ENCODE results near the gene ZMIZ1. TPM values are rescaled to one million over a fixed set of nuclear protein-coding genes. Genes with fewer than 3 reads are reported as not detected.

ZMIZ1 gene
- total and polyA plus RNA-seq, 4 donors = 3.9 to 19.1 (median 9.8) TPM

DNA sequence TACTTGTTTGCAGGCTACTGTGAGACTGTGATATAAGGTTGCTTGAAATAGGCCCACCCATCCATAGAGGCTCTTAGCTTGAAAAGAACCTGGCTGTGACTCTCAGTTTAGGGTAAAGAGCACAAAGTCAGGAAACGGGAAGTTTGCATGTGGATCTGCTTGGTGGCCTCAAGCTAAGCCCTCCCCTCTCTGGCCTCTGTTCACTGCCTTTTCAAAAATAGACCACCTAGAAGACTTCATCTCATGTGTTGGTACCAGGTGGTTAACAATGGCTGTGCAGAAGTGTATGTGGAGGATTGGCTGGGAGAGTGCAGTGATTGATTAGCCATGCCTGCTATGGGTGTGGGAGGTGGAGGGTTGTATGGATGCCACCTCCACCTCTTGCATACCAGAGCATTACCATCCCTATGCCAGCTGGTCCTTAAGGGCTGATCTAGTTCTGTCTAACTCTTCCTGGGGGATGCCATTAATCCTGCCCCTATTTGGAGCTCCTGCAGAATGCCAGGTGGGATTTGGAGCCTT, 122.0 kb downstream of the ZMIZ1 start (continued):
- TF ChIP-seq, protein P1, sequence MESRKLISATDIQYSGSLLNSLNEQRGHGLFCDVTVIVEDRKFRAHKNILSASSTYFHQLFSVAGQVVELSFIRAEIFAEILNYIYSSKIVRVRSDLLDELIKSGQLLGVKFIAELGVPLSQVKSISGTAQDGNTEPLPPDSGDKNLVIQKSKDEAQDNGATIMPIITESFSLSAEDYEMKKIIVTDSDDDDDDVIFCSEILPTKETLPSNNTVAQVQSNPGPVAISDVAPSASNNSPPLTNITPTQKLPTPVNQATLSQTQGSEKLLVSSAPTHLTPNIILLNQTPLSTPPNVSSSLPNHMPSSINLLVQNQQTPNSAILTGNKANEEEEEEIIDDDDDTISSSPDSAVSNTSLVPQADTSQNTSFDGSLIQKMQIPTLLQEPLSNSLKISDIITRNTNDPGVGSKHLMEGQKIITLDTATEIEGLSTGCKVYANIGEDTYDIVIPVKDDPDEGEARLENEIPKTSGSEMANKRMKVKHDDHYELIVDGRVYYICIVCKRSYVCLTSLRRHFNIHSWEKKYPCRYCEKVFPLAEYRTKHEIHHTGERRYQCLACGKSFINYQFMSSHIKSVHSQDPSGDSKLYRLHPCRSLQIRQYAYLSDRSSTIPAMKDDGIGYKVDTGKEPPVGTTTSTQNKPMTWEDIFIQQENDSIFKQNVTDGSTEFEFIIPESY (IDR thresholded peaks at IDR 0.05) = no peak
- TF ChIP-seq RAD21 (IDR thresholded peaks at IDR 0.05) (no peak), FOXA2 (IDR thresholded peaks at IDR 0.05) (no peak), TAF1 (conservative IDR thresholded peaks at IDR 0.05) (no peak), HNF4A (conservative IDR thresholded peaks at IDR 0.05) (no peak)

DNA sequence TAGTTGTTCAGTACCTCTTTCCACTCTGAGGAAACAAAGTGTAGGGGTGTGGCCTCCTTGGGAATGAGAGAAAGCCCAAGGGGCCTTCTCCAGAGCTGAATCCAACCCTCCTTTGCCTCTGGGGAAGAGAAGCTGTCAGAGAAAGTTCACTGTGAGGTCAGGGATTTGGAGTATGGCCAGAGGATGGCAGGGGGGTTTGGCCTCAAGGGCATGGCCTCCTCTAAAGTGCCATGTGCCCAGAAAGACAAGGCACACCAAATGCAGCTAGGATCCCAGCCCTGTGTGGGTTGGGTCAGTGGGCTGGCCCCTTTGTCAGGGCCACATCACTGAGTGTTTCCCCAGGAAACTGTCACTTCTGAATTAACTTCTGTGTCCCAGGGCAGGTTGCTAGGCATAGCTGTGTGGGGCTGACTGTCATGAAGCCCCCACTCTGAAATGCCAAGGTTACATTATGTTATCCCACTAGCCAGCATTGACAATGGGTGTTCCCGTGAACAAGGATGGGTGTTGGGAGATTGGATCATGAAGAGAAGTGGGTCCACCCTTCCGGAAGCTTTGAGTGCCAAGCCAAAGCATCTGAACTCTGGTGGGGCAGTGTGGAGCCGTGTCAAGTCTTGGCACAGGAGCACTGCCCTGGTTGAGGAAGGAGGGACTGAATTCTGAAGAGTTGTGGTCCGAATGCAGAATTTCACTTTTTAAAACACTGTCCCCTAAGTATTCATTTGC, 123.3 kb downstream of the ZMIZ1 start:
- H3K27ac ChIP-seq (ENCODE audit: low read depth in 1 of 2, low read length in 2 of 2) = no peak overlapping the region
- H3K36me3 ChIP-seq (ENCODE audit: control insufficient read depth in 4 of 4, insufficient read depth in 3 of 4, low read depth in 1 of 4, low read length in 3 of 4) = no peaks in the 10 kb centered on the region
- no peak for DNase-seq (ENCODE audit: low spot score)
- no peak for TF ChIP-seq TAF1 (conservative IDR thresholded peaks at IDR 0.05)
- TF ChIP-seq RXRA (IDR thresholded peaks at IDR 0.05) = no peak
- TF ChIP-seq, protein P2, sequence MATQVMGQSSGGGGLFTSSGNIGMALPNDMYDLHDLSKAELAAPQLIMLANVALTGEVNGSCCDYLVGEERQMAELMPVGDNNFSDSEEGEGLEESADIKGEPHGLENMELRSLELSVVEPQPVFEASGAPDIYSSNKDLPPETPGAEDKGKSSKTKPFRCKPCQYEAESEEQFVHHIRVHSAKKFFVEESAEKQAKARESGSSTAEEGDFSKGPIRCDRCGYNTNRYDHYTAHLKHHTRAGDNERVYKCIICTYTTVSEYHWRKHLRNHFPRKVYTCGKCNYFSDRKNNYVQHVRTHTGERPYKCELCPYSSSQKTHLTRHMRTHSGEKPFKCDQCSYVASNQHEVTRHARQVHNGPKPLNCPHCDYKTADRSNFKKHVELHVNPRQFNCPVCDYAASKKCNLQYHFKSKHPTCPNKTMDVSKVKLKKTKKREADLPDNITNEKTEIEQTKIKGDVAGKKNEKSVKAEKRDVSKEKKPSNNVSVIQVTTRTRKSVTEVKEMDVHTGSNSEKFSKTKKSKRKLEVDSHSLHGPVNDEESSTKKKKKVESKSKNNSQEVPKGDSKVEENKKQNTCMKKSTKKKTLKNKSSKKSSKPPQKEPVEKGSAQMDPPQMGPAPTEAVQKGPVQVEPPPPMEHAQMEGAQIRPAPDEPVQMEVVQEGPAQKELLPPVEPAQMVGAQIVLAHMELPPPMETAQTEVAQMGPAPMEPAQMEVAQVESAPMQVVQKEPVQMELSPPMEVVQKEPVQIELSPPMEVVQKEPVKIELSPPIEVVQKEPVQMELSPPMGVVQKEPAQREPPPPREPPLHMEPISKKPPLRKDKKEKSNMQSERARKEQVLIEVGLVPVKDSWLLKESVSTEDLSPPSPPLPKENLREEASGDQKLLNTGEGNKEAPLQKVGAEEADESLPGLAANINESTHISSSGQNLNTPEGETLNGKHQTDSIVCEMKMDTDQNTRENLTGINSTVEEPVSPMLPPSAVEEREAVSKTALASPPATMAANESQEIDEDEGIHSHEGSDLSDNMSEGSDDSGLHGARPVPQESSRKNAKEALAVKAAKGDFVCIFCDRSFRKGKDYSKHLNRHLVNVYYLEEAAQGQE (IDR thresholded peaks at IDR 0.05) = no peak
- TF ChIP-seq, protein P3, sequence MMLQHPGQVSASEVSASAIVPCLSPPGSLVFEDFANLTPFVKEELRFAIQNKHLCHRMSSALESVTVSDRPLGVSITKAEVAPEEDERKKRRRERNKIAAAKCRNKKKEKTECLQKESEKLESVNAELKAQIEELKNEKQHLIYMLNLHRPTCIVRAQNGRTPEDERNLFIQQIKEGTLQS (IDR thresholded peaks at IDR 0.05) = no peak
- no peak for TF ChIP-seq CTCF (IDR thresholded peaks at IDR 0.05; ENCODE audit: low read depth, low read length, missing input control)
- TF ChIP-seq SP1 (IDR thresholded peaks at IDR 0.05) = no peak
- no peak for TF ChIP-seq RAD21 (IDR thresholded peaks at IDR 0.05)
- TF ChIP-seq GABPA (IDR thresholded peaks at IDR 0.05 in 1 of 2, conservative IDR thresholded peaks at IDR 0.05 in 1 of 2) = no peak
- no peak for TF ChIP-seq EGR1 (IDR thresholded peaks at IDR 0.05; ENCODE audit: low read depth in 2 of 2)
- no peak for TF ChIP-seq FOXA2 (IDR thresholded peaks at IDR 0.05)
- H3K9me3 ChIP-seq (ENCODE audit: control insufficient read depth in 4 of 4, low read length in 3 of 4) = no peaks in the 10 kb centered on the region
- WGBS = 82% methylated on average over 4 of the region's 4 CpGs
- H3K4me1 ChIP-seq (ENCODE audit: control insufficient read depth in 4 of 4, insufficient read depth in 4 of 4, low read length in 3 of 4) = peaks cover 10 to 21% (median 17%) of the 10 kb centered on the region in 4 donors
- no peaks in the 10 kb centered on the region for H3K27me3 ChIP-seq (ENCODE audit: control insufficient read depth in 4 of 4, insufficient read depth in 4 of 4, low read length in 3 of 4)
- no peak overlapping the region for H3K4me3 ChIP-seq (ENCODE audit: low read depth in 1 of 3, low read length in 3 of 3)
- H3K9ac ChIP-seq (ENCODE audit: low read depth in 1 of 2, low read length in 2 of 2) = no peak overlapping the region
